Measurements from ENCODE around the gene BTG2.

BTG2 gene

DNA sequence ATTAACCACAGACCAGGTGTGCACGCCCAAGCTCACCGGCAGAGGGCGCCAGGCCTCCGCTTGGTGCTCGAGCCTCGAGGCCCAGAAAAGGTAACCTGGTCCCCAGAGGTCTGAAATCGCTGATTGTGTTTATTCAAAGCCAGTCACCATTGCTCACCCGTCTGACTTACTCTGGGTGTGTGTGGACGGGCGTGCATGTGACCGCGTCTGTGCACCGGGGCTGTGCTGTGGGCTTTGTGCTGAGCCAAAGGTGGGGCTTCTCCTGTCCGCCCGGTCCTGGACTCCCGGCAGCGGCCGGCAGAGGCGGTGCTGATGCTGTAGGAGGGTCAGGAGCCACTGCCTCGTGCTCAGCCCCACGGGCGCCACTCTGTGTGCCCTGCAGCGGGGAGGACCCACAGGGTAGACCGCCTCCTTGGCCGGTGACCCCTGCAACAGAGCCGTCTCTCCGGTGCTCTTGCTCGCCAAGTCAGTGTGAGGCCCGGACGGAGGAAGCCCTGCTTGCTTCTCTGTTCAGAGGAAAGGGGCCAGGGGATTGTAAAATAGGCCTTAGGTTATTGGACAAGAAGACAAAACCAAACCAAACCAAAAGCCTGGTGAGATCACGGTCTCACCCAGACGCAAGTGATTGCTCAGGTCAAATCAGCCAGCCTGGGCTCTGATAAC is 32.0 kb upstream of the BTG2 start:
- H3K4me3 ChIP-seq (ENCODE audit: low read depth, low read length) = no peak overlapping the region
- TF ChIP-seq, protein P1, sequence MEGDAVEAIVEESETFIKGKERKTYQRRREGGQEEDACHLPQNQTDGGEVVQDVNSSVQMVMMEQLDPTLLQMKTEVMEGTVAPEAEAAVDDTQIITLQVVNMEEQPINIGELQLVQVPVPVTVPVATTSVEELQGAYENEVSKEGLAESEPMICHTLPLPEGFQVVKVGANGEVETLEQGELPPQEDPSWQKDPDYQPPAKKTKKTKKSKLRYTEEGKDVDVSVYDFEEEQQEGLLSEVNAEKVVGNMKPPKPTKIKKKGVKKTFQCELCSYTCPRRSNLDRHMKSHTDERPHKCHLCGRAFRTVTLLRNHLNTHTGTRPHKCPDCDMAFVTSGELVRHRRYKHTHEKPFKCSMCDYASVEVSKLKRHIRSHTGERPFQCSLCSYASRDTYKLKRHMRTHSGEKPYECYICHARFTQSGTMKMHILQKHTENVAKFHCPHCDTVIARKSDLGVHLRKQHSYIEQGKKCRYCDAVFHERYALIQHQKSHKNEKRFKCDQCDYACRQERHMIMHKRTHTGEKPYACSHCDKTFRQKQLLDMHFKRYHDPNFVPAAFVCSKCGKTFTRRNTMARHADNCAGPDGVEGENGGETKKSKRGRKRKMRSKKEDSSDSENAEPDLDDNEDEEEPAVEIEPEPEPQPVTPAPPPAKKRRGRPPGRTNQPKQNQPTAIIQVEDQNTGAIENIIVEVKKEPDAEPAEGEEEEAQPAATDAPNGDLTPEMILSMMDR (IDR thresholded peaks at IDR 0.05; ENCODE audit: low read depth, low read length) = peak; percentile 89

DNA sequence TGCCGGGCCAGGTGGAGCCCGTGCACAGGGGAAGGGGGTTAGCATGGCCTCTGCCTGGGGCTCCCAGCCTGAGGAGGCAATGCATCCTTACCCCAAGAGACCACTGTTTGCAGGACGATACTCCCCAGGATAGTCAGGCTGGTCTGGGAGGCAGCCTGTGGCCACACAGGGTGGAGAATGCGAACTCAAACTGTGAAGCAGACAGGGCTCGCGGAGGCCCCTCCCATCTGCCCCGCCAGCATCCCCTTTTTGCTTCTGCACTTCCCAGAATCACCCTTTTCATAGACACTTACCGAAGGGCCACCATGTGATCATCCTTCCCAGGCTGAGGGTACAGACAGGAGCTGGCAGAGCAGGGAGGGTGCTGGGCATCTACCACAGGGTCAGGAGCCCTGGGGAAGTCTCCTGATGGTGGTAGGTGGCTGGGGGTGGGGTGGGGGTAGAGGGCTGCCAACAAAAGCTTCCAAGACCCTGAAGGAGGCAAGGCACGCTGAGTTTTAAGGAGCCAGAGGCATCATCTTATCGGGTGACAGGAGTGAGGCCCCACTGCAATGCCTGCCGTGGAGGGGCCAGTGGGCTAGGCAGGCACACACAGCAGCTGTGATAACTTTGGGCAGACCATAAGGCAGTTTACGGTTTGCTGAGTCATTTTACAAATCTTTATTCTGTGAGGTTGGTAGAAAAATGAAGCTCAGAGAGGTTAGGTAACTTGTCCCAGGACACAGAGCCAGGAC is 31.3 kb upstream of the BTG2 start:
- no peak overlapping the region for H3K4me3 ChIP-seq (ENCODE audit: low read depth, low read length)
- TF ChIP-seq, protein P1 (IDR thresholded peaks at IDR 0.05; ENCODE audit: low read depth, low read length) = no peak

DNA sequence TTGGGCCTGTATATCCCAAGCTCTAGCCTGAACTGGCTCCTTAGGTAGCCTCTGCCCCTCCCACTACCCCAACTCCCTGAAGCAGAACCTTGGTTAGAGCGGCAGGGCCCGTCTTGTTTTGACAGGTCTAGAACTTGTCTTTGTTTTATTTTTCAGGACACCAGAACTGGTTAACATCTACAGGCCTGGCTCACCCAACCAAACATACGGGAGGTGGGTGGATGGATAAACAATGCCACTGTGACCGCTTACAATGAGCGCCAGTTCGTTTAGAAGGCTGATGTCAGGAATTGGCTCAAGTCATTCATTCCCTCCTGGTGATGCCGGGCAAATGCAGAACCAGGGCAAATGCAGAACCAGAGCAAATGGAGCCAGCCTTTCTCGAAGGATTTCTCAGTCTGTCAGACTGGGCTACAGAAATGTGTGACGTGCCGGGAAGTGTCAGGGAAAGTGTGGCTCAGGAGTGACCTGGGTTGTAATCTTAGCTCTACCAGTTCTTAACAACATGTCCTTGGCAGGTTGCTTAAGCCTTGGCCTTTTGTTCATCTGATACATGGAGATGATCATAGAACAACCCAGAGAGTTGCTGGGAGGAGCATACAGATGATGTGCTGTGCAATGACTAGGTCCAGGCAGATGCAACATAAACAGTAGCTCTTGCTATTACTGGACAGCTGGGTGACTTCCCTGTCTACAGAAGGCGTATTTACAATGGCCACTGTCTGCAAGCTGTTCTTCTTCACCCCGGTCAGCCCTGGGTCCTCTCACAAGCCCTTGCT is 30.5 kb upstream of the BTG2 start:
- TF ChIP-seq, protein P1 (IDR thresholded peaks at IDR 0.05; ENCODE audit: low read depth, low read length) = no peak
- H3K4me3 ChIP-seq (ENCODE audit: low read depth, low read length) = no peak overlapping the region

DNA sequence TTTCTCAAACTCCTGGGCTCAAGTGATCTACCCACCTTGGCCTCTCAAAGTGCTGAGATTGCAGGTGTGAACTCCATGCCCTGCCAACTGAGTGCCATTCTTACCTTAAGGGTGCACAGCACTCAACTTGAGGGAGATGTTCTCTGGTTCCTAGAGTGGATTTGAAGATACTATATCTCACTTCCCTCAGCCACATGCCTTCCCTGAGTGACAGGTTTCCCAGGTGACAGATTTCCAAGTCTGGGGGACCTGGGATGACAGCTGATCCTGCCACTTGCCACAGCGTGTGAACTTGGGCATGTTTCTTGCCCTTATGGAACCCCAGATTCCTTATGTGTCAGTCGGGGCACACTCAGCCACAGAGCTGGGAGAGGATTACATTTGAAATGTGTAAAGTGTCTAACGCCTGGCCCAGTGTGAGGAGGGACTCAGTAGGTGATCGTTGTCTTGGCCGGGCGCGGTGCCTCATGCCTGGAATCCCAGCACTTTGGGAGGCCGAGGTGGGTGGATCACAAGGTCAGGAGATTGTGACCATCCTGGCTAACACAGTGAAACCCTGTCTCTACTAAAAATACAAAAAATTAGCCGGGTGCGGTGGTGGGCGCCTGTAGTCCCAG is 29.6 kb upstream of the BTG2 start:
- H3K4me3 ChIP-seq (ENCODE audit: low read depth, low read length) = no peak overlapping the region
- TF ChIP-seq, protein P1 (IDR thresholded peaks at IDR 0.05; ENCODE audit: low read depth, low read length) = no peak

DNA sequence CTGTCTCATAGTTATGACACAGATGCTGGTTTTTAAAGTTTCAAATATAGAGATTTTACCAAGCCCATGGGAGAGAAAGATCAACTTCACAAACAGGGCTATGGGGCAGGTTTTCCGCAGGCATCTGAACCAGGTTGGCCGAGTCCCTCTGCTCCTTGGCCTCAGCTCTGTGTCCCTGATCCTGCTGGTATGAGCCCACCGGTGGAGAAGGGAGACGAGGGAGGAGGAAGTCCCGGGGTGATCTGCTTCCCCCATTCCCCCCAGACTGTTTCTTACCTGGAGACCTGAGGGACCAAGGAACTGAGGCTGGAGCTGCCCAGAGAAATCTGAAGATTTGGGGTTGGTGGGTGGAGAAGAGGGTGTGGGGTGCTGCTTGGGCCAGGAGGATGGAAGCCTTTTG is 28.9 kb upstream of the BTG2 start:
- TF ChIP-seq, protein P1 (IDR thresholded peaks at IDR 0.05; ENCODE audit: low read depth, low read length) = no peak
- no peak overlapping the region for H3K4me3 ChIP-seq (ENCODE audit: low read depth, low read length)

DNA sequence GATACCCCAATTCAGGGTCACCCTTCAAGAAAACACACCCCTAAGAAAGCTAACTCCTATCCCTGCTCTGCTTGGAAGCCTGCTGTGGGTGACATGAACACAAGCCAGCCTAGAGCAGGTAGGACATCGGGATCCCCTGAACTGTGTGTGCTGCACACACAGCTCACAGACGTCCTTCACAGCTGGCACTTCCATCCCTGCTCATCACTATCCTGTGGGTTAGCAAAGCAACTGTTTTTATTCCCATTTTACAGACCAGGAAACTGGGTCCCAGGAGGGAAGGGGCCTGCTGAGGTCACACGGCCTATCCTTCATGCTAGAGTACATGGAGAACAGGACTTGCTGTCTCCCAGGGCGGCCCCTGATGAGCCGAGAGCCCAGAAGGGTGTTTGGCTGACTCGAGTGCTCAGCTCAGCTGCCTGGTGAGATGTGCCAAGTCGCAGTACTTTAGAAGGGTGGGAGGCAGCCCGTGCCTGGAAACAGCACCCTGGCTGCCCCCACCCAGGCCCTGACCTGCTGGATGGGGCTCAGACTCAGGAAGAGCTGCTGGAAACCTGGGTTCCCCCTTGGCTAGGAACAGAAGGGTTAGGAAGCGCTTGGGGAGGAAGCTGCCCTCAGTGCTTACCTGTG is 28.3 kb upstream of the BTG2 start:
- TF ChIP-seq, protein P1 (IDR thresholded peaks at IDR 0.05; ENCODE audit: low read depth, low read length) = no peak
- H3K4me3 ChIP-seq (ENCODE audit: low read depth, low read length) = no peak overlapping the region
